Measurements from ENCODE around the gene PTCD1. TPM values are rescaled to one million over a fixed set of nuclear protein-coding genes. Genes with fewer than 3 reads are reported as not detected.

Gene PTCD1
- total and polyA plus RNA-seq, 9 of the 15 experiments (the other 6 are each of a cell fraction or from before 2014, with no cell fraction given) = 0.46 to 17.1 (median 6.2) TPM

DNA sequence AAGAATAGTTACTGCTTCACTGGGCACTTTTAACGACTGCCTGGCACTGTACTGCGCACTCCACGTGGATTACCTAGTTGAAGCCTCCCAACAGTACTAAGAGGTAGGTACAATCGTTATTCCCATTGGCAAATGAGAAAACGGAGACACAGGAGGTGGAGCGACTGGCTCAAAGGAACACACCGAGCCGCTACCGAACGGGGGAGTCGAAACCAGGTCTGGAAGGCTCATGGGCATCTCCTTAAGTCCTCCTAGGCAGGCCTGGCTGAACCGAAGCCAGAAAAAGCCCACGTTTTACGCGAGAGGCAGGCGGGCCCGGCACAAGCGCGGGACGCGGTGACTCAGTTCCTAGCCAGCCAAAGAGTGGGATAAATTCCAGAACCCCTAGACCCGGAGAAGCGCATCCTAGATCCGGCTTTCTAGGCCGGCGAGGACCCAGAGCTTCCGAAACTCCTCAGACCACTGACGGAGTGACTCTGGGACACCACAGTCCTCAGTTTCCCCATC, 30.7 kb downstream of the PTCD1 start (continued):
- TF ChIP-seq, protein P1, sequence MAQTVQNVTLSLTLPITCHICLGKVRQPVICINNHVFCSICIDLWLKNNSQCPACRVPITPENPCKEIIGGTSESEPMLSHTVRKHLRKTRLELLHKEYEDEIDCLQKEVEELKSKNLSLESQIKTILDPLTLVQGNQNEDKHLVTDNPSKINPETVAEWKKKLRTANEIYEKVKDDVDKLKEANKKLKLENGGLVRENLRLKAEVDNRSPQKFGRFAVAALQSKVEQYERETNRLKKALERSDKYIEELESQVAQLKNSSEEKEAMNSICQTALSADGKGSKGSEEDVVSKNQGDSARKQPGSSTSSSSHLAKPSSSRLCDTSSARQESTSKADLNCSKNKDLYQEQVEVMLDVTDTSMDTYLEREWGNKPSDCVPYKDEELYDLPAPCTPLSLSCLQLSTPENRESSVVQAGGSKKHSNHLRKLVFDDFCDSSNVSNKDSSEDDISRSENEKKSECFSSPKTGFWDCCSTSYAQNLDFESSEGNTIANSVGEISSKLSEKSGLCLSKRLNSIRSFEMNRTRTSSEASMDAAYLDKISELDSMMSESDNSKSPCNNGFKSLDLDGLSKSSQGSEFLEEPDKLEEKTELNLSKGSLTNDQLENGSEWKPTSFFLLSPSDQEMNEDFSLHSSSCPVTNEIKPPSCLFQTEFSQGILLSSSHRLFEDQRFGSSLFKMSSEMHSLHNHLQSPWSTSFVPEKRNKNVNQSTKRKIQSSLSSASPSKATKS (CRISPR knock-in tag; IDR thresholded peaks at IDR 0.05) = no peak
- TF ChIP-seq ZNF75A (CRISPR knock-in tag; IDR thresholded peaks at IDR 0.05) = no peak
- TF ChIP-seq SMAD4 (CRISPR knock-in tag; conservative IDR thresholded peaks at IDR 0.05) = no peak
- no peak for TF ChIP-seq CHD2 (IDR thresholded peaks at IDR 0.05; ENCODE audit: low read depth, low read length)
- TF ChIP-seq GABPA (tag; conservative IDR thresholded peaks at IDR 0.05; ENCODE audit: low read depth) = 0 out of 2 replicates have a peak, but pooled peaks have one; percentile 84
- no peak for TF ChIP-seq TSC22D4 (tag; IDR thresholded peaks at IDR 0.05)
- TF ChIP-seq SMARCB1 (IDR thresholded peaks at IDR 0.05; ENCODE audit: insufficient read length, low read depth) = peak; percentile 71
- 0 out of 2 replicates have a peak, but pooled peaks have one; percentile 66 for TF ChIP-seq ZNF165 (CRISPR knock-in tag; IDR thresholded peaks at IDR 0.05; ENCODE audit: borderline replicate concordance)
- TF ChIP-seq ZFP36 (IDR thresholded peaks at IDR 0.05; ENCODE audit: low read depth, low read length, partially characterized antibody) = no peak
- TF ChIP-seq POLR2H (tag; IDR thresholded peaks at IDR 0.05; ENCODE audit: low read depth) = no peak
- TF ChIP-seq ZNF263 (CRISPR knock-in tag; IDR thresholded peaks at IDR 0.05; ENCODE audit: borderline replicate concordance) = no peak
- TF ChIP-seq SNIP1 (IDR thresholded peaks at IDR 0.05; ENCODE audit: low read depth) = no peak
- no peak for TF ChIP-seq PCBP2 (IDR thresholded peaks at IDR 0.05; ENCODE audit: low read depth, low read length, poor library complexity, severe bottlenecking)
- no peak for TF ChIP-seq ZKSCAN3 (CRISPR knock-in tag; IDR thresholded peaks at IDR 0.05)
- TF ChIP-seq SPI1 (IDR thresholded peaks at IDR 0.05; ENCODE audit: borderline replicate concordance, low read depth, low read length) = no peak
- TF ChIP-seq, protein P2, sequence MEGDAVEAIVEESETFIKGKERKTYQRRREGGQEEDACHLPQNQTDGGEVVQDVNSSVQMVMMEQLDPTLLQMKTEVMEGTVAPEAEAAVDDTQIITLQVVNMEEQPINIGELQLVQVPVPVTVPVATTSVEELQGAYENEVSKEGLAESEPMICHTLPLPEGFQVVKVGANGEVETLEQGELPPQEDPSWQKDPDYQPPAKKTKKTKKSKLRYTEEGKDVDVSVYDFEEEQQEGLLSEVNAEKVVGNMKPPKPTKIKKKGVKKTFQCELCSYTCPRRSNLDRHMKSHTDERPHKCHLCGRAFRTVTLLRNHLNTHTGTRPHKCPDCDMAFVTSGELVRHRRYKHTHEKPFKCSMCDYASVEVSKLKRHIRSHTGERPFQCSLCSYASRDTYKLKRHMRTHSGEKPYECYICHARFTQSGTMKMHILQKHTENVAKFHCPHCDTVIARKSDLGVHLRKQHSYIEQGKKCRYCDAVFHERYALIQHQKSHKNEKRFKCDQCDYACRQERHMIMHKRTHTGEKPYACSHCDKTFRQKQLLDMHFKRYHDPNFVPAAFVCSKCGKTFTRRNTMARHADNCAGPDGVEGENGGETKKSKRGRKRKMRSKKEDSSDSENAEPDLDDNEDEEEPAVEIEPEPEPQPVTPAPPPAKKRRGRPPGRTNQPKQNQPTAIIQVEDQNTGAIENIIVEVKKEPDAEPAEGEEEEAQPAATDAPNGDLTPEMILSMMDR (IDR thresholded peaks at IDR 0.05 in 2 of 3, conservative IDR thresholded peaks at IDR 0.05 in 1 of 3; ENCODE audit: insufficient read depth in 2 of 3, low read depth in 1 of 3, low read length in 3 of 3) = 0 out of 6 replicates have a peak, but pooled peaks of 1 of the 3 experiments have one; percentile 5
- no peak for TF ChIP-seq BRD9 (IDR thresholded peaks at IDR 0.05; ENCODE audit: low read depth, partially characterized antibody)
- TF ChIP-seq ZNF695 (CRISPR knock-in tag; IDR thresholded peaks at IDR 0.05) = no peak
- TF ChIP-seq, protein P3, sequence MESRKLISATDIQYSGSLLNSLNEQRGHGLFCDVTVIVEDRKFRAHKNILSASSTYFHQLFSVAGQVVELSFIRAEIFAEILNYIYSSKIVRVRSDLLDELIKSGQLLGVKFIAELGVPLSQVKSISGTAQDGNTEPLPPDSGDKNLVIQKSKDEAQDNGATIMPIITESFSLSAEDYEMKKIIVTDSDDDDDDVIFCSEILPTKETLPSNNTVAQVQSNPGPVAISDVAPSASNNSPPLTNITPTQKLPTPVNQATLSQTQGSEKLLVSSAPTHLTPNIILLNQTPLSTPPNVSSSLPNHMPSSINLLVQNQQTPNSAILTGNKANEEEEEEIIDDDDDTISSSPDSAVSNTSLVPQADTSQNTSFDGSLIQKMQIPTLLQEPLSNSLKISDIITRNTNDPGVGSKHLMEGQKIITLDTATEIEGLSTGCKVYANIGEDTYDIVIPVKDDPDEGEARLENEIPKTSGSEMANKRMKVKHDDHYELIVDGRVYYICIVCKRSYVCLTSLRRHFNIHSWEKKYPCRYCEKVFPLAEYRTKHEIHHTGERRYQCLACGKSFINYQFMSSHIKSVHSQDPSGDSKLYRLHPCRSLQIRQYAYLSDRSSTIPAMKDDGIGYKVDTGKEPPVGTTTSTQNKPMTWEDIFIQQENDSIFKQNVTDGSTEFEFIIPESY (CRISPR knock-in tag; IDR thresholded peaks at IDR 0.05) = no peak
- TF ChIP-seq CCNT2 (IDR thresholded peaks at IDR 0.05; ENCODE audit: borderline replicate concordance, extremely low read depth, insufficient read length, low read depth, low read length) = no peak
- no peak for TF ChIP-seq BCL6 (CRISPR knock-in tag; IDR thresholded peaks at IDR 0.05)
- no peak for TF ChIP-seq ZKSCAN8 (CRISPR knock-in tag; IDR thresholded peaks at IDR 0.05)
- TF ChIP-seq NR2C1 (IDR thresholded peaks at IDR 0.05) = no peak
- TF ChIP-seq NR2C1 (tag; IDR thresholded peaks at IDR 0.05) = no peak
- TF ChIP-seq IFI16 (CRISPR knock-in tag; IDR thresholded peaks at IDR 0.05) = no peak
